Measurements from ENCODE around the gene FAM135A. TPM values are rescaled to one million over a fixed set of nuclear protein-coding genes. Genes with fewer than 3 reads are reported as not detected.
"Not testable (repeated sequence)": the region's sequence is repeated elsewhere in the genome, so short reads cannot be mapped to it uniquely, and the experiment has no call there.

Gene FAM135A
- total RNA-seq, 1 experiment from 2014 or later: 9.5 TPM

DNA sequence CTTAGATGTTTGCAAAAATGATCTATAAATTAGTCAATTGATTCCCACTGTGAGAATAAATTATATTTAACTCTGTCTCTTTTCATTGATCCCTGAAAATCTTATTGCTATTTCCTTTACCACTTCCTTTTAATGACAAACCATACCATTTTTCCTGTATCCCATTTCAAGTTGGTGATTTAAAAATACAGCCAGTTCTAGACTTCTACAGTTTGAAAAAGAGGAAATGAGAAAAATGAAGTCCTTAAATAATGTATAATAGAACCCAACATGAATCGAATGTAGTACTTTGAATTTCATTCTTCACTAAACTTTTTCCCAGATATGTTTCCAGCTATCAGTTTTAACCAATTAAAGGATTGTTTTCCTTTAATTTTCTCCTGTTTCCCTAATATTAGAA is 124.0 kb downstream of the FAM135A start:
- no peak for DNase-seq (ENCODE audit: low read depth)

DNA sequence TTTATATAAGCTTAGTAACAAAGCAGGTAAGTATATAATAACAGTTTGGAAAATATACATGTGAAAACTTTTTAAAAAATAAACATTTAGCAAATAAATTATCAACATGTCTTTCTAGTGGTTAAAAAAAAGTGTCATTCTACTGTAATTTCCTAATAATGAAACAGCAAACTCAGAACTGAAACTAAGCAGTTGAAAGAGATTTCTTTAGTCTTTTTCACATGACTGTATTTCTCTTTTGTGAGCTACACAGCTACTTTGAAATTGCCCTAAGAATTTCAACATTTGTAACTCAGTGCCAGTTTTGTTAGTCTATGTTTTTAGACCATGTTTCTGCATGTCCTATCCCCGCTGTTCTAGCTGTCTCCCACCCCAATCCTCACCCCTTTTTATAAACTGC is 125.1 kb downstream of the FAM135A start:
- DNase-seq (ENCODE audit: low read depth): no peak

DNA sequence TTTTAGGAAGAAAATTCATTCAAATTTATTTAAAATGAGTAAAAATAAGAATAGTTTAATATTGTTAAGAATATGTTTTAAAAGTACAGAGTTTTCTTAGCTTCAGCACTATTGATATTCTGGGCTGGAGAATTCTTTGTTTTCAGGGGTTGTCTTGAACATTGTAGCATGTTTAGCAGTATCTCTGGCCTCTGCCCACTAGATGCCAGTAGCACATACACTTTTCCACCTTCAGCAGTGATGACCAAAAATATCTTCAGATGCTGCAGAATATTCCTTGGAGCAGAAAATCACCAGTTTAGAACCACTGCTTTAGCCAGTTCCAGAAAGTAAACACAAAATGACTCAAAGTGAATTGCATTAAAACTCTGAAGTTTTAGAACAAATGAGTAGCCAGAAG is 134.0 kb downstream of the FAM135A start:
- DNase-seq (ENCODE audit: low read depth): peak; percentile 14

DNA sequence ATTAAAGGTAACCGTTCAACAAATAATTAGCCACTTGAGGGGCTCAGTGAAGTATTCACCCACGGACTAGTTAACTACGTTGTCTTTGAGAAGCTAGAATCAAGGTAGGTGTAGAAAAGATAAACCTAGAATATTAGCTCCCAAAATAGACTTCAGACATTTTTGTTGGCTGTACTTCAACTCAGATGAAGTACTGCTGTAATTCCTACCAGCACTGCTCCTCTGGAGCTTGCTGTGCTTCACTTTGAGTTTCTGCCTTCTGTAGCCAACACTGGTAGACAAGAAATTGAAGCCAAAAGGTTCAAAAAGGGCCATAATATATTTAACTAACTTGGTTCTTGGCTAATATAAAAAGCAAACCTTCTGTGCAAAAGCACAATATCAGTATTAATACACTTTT is 134.6 kb downstream of the FAM135A start:
- DNase-seq (ENCODE audit: low read depth): no peak

DNA sequence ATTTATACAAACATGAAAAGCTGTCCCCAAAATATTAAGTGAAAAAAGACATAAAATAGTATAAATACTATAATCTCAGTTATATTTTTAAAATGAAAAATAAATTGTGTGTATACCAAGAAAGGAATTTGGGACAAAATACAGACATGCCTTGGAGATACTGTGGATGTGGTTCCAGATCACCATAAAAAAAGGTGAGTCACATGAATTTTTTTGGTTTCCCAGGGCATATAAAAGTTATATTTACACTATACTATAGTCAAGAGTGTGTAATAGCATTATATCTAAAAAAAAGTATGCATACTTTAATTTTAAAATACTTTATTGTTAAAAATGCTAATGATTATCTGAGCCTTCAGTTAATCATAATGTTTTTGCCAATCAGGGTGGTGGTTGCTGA is 136.0 kb downstream of the FAM135A start:
- DNase-seq (ENCODE audit: low read depth): no peak

DNA sequence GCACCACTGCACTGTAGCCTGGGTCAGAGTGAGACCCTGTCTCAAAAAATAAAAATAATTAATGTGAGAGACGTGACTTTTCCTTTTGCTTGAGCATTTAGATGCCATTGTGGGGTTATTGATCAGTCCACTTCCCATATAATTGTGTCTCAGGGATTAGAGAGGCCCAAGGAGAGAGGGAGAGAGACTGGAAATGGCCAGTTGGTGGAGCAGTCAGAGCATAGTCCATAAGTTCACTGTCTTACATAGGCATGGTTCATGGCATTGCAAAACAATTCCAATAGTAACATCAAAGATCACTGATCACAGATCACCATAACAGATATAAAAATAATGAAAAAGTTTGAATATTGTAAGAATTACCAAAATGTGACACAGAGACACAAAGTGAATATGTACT is 138.3 kb downstream of the FAM135A start:
- DNase-seq (ENCODE audit: low read depth): no peak

DNA sequence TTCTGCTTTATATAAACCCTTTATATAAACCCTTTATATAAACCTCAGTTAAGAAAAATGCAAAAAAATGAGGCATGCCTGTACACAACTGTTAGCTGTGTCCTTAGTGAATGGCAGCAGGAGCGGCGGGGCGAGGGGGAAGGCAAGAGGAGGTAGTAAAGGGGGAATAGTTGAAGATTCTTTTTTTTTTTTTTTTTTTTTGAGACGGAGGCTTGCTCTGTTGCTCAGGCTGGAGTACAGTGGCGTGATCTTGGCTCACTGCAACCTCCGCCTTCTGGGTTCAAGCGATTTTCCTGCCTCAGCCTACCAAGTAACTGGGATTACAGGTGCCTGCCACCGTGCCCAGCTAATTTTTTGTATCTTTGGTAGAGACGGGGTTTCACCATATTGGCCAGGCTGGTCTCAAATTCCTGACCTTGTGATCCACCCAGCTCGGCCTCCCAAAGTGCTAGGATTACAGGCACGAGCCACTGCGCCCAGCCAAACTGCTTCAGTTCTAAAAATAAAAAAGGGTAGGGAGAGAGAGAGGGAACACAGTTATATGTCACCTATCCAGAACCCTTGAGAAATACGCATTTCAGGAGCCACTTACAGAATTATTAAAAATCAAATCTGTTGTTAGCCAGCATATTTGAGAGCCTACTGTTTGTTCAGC is 139.1 kb downstream of the FAM135A start:
- not testable (repeated sequence) for DNase-seq (ENCODE audit: low read depth)

DNA sequence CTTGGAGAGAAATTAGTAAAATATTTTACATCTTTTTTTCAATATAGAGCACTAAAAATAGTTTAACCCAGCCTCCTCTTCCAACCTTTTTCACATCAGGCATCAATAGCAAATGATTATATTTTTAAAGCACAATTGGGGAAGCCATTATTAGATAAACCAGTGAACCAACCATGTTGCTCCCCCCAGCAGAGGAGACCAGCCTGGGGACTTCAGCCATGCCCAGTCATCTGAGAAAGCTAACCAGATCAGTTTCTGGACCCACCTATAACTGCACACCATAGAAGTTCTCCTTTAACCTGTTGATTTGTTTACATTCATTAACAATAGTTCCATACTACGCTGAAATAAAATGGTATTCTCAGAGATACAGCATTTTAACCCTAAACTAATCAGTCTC is 139.7 kb downstream of the FAM135A start:
- no peak for DNase-seq (ENCODE audit: low read depth)

DNA sequence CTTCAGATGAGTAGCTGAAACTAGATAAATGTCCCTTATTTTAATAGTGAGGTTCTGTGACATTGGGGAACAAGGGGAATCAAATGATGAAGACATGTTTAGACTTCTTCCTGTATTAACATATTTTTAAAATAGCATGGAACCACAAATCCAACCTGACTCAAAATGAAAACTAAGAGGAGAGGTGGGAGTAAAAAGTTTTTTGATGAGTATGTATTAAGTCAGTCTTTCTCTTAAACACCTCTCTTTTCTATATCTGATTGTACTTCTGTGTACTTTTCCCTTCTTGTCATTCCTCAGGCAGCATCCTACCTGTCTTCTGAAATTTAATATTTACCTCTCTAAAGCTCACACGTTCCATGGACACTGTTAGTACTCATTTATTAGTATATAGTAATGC is 144.7 kb downstream of the FAM135A start:
- no peak for DNase-seq (ENCODE audit: low read depth)

DNA sequence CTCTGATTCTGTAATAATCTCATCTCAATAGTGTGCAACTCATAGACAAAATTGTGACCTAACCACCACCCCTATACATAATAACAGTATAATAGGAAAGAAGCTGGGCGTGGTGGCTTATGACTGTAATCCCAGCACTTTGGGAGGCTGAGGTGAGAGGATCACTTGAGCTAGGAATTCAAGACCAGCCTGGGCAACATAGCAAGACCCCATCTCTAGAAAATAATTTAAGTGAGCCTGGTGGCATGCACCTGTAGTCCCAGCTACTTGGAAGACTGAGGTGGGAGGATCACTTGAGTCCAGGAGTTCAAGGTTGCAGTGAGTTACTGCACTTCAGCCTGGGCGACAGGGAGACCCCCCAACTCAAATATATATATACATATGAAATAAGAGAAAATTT is 149.1 kb downstream of the FAM135A start:
- DNase-seq (ENCODE audit: low read depth): not testable (repeated sequence)

DNA sequence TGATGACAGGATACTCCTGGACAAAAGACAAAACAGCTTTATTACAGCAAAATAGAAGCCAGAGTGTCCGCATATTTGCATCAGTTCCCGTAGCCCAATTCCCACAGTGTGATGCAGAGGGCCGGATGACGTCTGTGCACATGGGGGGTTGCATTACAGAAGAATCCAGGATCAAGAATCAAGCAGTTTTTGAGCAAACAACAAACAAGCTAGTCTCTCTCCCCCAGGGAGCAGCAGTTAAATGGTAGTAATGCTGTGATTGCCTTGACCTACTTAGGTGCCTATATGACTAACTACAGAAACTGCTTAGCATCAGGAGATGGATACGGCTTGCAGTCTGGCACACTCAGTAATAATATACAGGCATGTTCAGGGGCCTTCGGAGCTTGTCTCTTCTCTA is 150.2 kb downstream of the FAM135A start:
- no peak for DNase-seq (ENCODE audit: low read depth)

DNA sequence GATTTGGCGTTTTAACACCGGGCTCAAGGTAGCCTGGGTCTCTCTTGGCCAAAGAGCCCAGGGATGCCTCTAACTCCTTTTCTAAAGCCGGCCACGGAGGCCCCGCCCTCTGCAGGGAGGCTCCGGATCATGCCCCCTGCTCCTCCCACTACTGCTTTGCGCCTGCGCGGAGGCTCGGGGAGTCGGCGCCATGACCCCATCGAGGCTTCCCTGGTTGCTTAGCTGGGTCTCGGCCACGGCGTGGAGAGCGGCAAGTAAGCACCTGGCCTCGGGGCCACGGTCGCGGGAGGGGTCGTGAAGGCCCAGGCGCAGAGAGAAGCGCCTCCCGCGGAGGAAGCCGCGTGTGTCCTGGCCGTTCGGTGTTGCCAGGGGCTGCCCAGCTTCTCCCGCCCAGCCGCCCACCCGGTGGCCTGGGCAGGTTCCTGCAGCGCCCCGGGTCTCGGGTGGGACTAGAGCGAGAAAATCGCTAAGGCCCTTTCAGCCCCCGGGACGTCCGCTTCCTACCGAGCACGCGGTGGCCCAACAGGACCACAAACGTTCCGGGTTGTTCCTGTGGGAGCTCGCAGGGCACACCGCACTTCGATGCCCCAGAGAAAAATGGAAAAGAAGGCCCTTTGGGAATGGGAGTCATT is 153.6 kb downstream of the FAM135A start, which contains the start of gene SDHAF4:
SDHAF4 (plus strand) TSS at position 180 of the 632 bp plus-strand sequence; CDS start at position 191, 11 bp downstream.
- DNase-seq (ENCODE audit: low read depth): peak; percentile 80

DNA sequence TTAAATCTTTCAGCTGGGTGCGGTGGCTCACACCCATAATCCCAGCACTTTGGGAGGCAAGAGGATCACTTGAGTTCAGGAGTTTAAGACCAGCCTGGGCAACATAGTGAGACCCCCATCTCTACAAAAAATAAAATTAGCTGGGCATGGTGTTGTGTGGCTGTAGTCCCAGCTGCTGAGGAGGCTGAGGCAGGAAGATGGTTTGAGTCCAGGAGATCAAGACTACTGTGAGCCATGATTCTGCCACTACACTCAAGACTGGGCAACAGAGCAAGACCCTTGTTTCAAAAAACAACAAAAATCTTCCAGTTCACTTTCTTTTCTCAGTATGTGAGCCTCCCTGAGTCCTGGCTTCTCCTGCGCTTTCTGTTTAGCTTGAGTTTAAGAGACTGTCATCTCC is 161.3 kb downstream of the FAM135A start:
- DNase-seq (ENCODE audit: low read depth): no peak

DNA sequence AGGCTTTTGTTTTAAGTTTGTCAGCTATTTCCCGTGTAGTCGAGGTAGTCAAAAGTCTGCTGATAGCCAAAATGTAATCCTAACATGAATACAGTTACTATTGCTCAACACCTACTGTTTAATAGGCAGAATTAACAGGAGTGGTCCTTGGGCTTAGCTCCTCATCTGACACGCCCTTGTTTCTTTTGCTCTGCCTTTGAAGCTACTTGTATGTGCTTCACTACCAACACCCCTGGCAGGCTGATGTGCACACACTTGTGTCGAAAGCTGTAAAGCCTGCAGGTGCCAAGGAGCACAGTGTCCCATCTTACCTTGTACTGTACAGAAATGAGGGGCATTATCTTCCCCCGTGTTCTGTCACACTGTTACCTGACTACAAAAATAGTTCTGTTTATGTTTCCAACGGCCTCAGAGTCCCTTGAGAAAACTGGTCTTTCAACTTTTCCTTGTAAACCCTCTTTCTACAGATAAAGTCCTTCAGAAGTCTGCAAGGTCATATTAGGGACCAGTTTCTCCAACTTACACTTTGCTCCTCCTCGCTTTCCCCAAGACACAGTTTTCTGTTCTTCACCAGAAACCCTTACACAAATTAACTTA is 162.7 kb downstream of the FAM135A start:
- no peak for DNase-seq (ENCODE audit: low read depth)

DNA sequence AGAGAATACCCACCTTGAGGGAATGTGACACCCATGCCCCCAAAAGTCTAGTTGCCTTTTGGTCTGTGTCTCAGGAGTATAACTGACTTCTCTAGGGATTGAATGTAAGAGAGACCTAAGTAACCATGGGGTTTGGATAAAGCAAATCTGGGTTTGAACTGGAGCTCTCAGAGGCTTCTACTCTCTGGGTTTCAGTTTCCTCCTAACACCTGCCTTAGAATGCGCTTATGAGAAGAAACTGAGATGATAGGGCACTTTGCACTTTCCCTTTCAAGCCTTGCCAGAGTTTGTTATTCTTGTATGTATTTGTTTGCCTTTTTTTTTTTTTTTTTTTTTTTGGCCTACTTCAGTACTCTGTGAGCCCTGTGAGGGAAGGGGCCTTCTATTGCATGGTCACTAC is 172.8 kb downstream of the FAM135A start:
- no peak for DNase-seq (ENCODE audit: low read depth)

DNA sequence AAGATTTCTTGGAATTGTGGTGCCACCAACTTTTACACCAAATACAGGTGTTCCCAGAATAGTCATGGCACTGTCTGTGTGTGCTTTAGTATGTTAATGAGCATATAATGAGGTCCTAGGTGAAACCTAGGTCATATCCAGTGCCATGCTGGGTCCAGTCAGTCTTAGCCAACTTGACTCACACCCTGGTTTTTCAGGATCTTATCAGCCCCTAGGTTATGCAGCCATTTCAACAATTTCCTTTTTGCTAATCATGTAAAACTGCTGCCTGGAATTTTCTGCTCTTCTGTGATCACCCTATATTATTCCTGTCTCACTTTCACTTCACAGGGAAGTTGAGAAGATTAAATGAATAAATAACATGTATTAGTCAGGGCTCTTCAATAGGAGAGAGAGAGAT is 177.1 kb downstream of the FAM135A start:
- DNase-seq (ENCODE audit: low read depth): no peak

DNA sequence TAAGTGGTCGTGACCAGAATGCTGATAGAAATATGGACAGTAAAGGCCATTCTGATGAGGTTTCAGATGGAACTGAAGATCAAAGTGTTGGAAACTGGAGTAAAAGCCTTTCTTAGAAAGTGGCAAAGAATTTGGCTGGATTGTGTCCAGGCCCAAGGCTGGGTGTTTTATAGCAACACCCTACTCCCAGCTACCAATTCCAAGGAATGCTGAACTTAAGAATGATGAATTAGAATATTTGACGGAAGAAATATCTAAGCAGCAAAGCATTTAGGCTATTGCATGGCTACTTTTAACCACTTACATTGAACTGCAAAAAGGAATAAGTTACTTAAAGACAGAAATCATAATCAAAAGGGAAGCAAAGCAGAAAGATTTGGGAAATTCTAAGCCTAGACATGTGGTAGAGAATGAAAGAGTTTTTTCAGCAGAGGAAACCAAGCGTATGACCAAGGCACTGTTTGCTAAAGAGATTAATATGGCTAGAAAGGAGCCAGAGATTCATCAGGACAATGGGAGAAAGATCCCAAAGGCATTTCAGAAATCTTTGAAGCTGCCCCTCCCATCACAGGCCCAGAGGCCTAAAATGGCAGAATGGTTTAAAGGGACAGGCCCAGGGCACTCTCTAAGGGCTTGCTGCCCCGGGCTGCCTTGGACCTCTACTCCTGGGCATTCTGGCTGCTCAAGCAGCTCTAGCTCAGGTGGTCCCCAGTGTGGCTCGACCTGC is 179.2 kb downstream of the FAM135A start:
- DNase-seq (ENCODE audit: low read depth): no peak

DNA sequence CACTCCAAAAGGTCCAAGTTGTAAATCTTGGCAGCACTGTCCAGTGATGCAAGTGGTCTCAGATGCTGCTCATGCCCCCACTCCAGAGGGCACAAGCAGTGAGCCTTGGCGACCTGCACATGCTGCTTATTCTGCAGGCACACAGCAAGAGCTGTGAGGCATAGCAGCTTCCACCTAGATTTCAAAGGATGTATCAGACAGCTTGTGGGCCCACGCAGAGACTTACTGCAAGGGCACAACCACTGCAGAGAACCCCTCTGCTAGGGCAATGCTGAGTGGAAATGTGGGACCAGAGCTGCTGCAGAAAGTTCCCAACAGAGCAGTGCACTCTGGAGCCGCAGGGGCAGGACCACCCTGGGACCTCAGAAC is 179.8 kb downstream of the FAM135A start:
- DNase-seq (ENCODE audit: low read depth): no peak

DNA sequence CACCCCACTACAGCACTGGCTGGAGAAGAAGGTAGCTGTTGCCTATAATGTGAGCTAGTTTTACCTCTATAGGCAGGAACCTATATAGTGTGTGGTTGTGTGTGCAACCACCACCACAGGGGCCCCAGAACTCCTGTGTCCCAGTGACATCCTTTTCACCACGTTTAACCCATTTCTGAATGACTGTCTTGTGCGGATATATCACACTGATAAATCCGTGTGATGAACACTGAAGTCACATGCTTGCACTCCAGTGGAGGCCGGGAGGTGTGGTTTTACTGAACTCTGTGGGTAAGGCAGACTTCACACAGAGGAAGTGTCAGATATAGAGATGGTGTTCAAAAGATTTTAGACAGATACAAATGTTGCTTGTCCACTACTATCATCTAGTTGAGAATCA is 185.9 kb downstream of the FAM135A start:
- no peak for DNase-seq (ENCODE audit: low read depth)

DNA sequence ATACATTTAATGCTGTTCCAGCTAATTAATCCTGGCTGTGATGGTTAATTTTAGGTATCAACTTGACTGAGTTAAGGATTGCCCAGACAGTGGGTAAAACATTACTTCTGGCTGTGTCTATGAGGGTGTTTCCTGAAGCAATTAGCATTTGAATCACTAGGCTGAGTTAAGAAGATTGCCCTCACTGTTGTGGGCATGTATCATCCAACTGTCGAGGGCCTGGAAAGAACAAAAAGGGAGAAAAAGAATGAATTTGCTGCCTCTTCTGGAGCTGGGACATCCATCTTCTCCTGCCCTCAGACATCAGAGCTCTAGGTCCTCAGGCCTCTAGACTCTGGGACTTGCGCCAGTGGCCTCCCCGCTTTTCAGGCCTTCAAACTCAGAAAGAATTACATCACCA is 187.7 kb downstream of the FAM135A start:
- no peak for DNase-seq (ENCODE audit: low read depth)

DNA sequence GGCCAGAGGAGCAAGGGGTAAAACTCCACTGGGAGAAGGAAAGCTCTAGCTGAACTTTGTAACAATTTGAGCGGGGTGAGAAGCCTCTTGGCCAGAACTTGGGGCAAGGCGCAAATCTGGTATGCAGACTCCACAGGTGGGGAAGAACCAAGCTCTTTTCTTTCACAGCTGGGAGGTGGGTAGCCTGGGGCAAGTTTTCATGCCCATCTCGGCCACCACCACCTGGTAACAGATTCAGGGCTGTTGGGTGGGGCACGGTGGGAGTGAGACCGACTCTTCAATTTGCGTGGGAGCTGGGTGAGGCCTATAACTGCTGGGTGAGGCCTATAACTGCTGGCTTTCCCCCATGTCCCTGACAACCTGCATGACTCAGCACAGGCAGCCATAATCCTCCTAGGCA is 190.9 kb downstream of the FAM135A start:
- DNase-seq (ENCODE audit: low read depth): no peak

DNA sequence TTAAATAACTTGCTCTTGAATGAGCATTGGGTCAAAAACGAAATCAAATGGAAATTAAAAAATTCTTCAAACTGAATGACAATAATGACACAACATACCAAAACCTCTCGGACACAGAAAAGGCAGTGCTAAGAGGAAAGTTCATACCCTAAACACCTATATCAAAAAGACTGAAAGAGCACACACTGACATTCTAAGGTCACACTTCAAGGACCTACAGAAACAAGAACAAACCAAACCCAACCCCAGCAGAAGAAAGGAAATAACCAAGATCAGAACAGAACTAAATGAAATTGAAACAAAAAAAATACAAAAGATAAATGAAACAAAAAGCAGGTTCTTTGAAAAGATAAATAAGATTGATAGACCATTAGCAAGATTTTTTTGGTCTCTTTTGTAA is 194.1 kb downstream of the FAM135A start:
- DNase-seq (ENCODE audit: low read depth): not testable (repeated sequence)

All from HT1080 (cell line).